Colon (tissue), 2 donors: ENCODE measurements around the gene EIF2AK2.

Source experiments
- FAIRE-seq: peaks from 2 replicates; lab custom pipeline; 2012; peaks lifted over from hg19 to GRCh38; lab: Jason Lieb, UNC
- donor health status: control.
- donor health status: control.

Gene EIF2AK2

GRCh38 chr2:37168217-37168981 is 11.6 kb upstream of the EIF2AK2 start:
- FAIRE-seq, result no peak

DNA sequence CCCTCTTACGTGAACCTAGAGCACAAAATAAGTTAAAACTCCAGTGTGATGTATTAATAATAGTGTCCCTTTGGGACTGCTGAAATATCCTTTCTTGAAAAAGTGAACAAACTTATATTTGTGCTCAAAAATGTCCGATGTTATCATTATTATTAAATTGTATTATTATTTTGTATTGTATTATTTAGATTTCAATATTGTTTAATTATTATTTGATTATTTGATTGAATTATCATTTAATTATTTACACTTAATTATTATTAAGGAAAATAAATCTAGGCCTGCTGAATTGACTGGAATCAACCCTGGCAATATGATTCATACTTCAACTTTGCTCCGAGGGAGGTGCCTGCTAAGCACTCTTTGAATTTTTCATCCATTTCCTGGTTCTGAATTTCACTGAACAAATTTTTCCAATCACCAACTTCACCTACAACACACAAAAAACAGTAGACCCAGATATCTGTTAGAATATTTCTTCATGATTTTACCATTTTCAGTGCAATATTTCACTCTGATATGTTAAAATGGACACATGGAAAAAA is 10.9 kb upstream of the EIF2AK2 start:
- no peak for FAIRE-seq

DNA sequence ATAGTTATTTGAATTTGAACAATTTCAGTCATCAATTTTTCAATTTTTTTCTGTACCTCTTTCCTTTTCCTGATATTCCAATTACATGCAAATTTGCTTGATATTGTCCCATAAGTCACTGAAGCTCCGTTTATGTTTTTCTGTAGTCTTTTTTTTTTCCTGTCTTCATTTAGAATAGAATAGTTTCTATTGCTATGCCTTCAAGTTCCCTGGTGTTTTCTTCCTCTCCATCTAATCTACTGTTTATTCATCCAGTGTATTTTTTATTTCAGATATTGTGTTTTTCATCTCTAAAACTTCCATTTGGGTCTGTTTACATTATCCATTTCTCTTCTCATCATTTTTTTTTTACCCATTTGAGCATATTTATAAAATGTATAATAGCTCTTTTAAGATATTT is 8.0 kb upstream of the EIF2AK2 start:
- no peak for FAIRE-seq

DNA sequence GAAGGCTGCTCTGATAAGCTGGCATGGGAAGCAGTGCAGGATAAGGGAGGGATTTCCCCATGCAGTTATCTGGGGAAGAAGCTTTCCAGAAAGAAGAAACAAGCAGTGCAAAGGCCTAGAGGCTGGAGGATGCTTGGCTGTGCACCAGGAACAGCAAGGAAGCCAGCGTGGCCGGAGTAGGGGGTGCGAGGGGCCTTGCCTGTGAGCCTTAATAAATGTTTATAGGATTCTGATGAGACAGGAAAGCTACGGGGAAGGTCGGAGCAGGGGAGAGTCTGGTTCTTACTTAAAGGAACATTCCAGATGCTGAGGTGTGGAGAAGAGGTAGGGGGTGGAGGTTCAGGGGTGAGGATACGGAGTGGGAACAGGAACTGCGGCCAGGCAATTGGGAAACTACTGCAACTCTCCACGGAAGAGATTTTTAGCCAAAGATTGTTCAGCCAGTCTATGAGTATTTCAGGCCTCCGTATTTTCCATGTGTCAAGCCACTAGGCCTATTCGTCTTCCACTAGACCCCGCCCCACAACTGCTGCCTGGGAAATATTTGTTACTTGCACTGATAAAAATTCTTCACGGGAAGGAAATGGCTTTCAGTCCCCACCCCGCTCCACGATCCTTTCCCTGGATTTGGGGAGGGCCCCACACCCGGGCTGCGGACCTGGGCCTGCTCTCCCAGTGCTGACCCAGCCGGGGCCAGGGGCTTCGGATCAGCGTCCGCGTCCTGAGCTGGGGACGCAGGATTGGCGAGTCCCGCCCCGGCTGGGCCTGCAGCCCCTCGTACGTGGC is 516 bp downstream of the EIF2AK2 start:
- no peak for FAIRE-seq

GRCh38 chr2:37154785-37155184 is 2.0 kb downstream of the EIF2AK2 start:
- no peak for FAIRE-seq

GRCh38 chr2:37153224-37153623 is 3.6 kb downstream of the EIF2AK2 start:
- no peak for FAIRE-seq

DNA sequence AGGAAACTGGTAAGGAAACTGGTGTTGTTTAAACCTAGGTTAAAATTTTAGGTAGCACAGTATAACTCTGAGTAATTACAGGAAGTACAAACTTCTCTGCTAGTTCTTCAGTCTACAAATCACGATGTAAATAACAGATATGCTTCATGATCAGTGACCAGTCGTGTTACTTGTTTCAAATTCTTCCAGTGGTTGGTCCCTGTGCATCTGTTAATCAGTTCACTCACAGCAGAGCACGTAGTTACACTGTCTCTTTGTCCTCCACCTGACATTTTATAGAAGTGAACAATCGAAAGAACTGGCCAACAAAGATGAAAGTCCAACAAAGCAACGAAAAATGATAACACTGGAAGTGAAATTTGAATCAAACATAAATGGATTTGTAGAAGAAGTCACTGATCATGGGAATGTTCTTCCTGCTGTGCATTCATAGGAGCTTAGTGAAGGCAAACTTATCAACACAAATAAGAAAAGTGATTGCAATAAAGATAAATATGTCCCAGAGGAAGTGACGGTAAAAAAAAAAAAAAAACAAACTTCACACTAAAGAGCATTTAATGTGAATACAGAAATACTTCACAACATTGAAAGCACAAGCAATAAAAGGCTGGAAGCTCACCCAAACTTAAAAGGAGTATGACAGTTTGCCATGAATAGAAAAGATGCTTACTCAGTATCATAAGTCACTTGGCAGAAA is 7.0 kb downstream of the EIF2AK2 start:
- no peak for FAIRE-seq

- no peak for FAIRE-seq
Observed at GRCh38 chr2:37148325-37148724, 8.5 kb downstream of the EIF2AK2 start.

DNA sequence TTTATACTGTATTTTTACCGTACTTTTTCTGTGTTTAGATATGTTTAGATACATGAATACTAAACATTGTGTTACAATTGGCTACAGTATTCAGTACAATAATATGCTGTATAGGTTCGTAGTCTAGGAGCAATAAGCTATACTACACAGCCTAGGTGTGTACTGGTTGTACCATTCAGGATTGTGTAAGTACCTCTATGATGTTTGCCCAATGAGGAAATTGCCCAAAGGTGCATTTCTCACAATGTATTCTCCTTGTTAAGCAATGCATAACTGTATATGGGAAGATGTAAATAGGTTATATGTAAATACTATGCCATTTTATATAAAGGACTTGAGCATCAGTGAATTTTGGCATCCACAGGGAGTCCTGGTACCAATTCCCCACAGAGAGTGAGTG is 10.7 kb downstream of the EIF2AK2 start:
- FAIRE-seq, result no peak

GRCh38 chr2:37143974-37144373 is 12.8 kb downstream of the EIF2AK2 start:
- no peak for FAIRE-seq

DNA sequence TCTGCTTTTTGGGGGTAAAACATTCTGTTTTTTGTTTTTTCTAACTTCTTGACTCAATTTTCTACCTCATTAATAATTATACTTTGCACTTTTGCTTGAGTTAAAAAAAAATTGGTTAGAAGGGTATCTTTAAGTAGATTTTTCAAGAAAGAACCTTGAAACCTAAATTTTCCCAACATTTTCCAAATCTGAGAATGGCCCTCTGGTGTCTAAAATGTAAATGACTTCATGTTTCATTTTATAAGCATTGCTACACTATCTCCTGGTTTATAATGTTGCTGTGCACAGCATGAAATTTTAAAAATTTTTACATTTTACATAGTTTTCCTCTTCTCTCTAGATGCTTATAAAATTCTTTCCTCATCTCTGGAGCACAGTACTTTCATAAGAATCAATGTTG is 14.2 kb downstream of the EIF2AK2 start:
- FAIRE-seq, result no peak

GRCh38 chr2:37132914-37133313 is 23.9 kb downstream of the EIF2AK2 start:
- no peak for FAIRE-seq

GRCh38 chr2:37125416-37125815 is 31.4 kb downstream of the EIF2AK2 start:
- no peak for FAIRE-seq

DNA sequence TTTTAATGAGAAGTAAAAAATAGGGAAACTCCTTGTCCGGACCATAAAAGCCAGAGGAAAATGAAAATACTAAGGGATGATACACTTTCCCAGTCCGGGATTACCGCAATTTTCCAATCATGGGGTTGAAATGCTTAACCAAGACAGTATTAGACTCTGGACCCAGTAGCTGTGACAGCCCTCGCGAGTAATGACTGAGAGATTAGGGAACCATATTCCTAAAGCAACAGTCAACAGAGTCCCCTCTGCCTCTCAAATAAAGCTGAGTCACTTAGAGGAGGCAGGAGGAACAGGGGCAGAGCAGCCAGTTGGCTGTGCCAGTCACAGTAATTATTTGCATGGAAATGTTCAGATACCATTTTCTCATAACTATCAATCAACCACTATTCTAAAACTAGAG is 37.6 kb downstream of the EIF2AK2 start:
- FAIRE-seq, result no peak

DNA sequence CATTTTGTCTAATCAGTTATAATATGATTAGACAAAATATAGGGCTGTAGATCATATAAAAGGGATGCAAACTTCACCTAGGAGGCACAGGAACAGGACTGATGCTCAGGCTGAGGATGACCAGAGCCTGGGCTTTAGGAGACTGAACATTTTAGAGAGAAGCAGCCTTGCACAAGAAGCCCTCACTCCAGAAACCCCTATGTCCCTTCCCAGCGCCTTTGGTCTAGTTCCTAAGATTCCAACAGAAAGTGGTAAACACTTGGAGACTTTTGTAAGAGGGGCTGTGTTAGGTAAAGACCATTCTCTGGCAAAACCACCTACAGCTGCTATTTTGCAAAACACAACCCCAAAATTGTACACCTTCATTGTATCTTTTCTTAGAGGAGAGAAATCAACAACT is 39.2 kb downstream of the EIF2AK2 start:
- FAIRE-seq, result no peak

DNA sequence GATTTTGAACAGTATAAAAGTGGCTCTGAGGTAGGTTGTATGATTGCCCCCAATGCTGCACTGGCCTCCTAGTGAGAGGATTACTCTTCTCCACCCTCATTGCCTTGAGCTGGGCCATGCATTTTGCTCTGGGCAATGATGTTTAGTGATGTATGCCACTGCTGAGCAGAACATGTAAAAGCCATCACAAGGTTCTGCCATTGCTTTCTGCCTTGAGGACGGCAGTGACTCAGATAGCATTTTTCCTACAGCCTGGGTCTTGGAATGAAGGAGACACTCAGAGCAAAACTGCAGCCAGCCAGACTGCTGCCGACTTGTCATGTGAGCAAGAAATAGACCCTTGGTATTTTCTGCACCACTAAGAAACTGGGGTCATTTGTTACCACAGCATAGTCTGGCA is 44.8 kb downstream of the EIF2AK2 start:
- no peak for FAIRE-seq

GRCh38 chr2:37110306-37111212 is 46.2 kb downstream of the EIF2AK2 start:
- no peak for FAIRE-seq

- no peak for FAIRE-seq
Observed at GRCh38 chr2:37109523-37109922, 47.3 kb downstream of the EIF2AK2 start.

- FAIRE-seq, result no peak
Observed at GRCh38 chr2:37105150-37105549, 51.6 kb downstream of the EIF2AK2 start.

DNA sequence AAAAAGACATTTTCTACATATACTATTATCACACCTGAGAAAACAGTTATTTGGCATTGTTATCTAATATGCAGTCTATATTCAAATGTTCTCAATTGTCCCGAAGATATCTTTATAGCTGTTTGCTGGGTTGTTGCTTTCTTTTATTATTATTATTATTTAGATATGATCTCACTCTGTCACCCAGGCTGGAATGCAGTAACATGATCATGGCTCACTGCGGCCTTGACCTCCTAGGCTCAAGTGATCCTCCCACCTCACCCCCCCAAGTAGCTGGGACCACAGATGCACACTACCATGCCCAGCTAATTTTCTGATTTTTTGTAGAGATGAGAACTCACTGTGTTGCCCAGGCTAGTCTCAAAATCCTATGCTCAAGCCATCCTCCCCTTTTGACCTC is 52.6 kb downstream of the EIF2AK2 start:
- no peak for FAIRE-seq

GRCh38 chr2:37102588-37102987 is 54.2 kb downstream of the EIF2AK2 start:
- no peak for FAIRE-seq

DNA sequence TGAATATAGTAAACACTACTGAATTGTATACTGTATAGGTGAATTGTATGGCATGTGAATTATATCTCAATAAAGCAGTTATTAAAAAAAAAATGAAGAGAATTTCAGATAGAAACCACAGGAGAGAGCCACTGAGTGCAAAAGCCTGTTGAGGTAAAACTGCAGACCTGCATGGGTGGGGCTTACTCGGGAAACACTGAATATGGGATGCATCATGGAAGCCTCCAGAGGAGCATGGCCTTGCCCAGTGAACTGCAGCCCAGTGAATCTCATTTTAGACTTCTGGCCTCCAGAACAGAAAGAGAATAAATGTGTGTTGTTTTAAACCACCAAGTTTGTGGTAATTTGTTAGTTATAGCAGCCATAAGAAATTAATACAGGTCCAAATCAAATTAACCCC is 56.7 kb downstream of the EIF2AK2 start:
- no peak for FAIRE-seq
